ENCODE results near the gene FDX1.
"Not testable (repeated sequence)": the region's sequence is repeated elsewhere in the genome, so short reads cannot be mapped to it uniquely, and the experiment has no call there.

FDX1 gene

GRCh38 chr11:110429731-110430266 lies at the start of gene FDX1:
Gene FDX1, plus strand, starts transcription at chr11:110429948. Its CDS starts 173 bp downstream, at chr11:110430121.
- DNase-seq, result peak; percentile 94 to 98 (median 96)

DNA sequence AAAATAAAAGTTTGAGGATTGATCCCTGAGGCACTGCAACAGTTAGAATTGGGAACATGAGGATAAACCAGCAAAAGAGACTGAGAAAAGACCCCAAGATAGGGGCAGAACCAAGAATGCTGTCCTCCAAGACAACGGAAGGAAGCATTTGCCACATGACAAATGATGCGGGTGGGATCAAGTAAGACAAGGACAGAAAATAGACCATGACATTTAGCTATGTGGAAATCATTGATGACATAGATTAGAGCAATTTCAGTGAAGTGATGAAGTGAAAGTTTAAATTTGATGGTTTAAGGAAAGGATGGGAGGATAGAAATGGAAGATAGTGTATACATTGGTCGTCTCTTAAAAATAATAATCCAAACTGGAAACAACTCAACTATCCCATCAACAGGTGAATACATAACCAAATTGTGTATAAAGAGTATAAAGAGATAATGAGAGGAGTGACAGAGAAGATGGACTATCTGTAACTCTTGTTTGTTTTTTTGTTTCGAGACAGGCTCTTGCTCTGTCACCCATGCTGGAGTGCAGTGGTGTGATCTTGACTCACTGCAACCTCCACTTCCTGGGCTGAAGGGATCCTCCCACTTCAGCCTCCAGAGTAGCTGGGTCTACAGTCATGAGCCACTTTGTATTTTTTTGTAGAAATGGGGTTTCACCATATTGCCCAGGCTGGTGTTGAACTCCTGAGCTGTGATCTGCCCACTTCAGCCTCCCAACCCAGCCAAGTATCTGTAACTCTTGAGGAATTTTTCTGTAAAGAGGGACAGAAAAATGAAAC lies 48.7 kb upstream of the FDX1 start:
- peak; percentile 77 to 85 (median 80) for DNase-seq

DNA sequence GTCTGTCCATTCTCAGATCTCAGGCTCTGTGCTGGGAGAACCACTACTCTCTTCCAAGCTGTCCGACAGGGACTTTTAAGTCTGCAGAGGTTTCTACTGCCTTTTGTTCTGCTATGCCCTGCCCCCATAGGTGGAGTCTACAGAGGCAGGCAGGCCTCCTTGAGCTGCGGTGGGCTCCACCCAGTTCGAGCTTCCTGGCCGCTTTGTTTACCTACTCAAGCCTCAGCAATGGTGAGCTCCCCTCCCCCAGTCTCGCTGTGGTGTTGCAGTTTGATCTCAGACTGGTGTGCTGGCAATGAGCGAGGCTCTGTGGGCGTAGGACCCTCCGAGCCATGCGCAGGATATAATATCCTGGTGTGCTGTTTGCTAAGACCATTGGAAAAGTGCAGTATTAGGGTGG lies 41.5 kb upstream of the FDX1 start:
- not testable (repeated sequence) for DNase-seq

- peak; percentile 38 to 60 (median 45) for DNase-seq
Measured at GRCh38 chr11:110389965-110390364, 39.8 kb upstream of the FDX1 start.

GRCh38 chr11:110392056-110392455 lies 37.7 kb upstream of the FDX1 start:
- DNase-seq, result peak; percentile 63 to 74 (median 70)

- DNase-seq, result peak; percentile 69 to 88 (median 77)
Measured at GRCh38 chr11:110397668-110398286, 32.0 kb upstream of the FDX1 start.

DNA sequence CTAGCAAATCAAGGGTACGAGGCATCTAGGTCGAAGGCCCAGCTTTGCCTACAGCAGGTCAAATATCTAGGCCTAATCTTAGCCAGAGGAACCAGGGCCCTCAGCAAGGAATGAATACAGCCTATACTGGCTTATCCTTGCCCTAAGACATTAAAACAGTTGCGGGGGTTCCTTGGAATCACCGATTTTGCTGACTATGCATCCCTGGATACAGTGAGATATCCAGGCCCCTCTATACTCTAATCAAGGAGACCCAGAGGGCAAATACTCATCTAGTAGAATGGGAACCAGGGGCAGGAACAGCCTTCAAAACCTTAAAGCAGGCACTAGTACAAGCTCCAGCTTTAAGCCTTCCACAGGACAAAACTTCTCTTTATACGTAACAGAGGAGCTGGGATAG lies 26.2 kb upstream of the FDX1 start:
- DNase-seq, result not testable (repeated sequence)

- DNase-seq, result not testable (repeated sequence)
Measured at GRCh38 chr11:110405636-110406035, 24.1 kb upstream of the FDX1 start.

GRCh38 chr11:110407315-110407714 lies 22.4 kb upstream of the FDX1 start:
- no peak for DNase-seq

- DNase-seq, result peak; percentile 60 to 88 (median 84)
Measured at GRCh38 chr11:110409174-110409573, 20.6 kb upstream of the FDX1 start.

- DNase-seq, result peak; percentile 22 to 57 (median 44)
Measured at GRCh38 chr11:110410651-110411050, 19.1 kb upstream of the FDX1 start.

- no peak for DNase-seq
Measured at GRCh38 chr11:110415081-110415480, 14.7 kb upstream of the FDX1 start.

GRCh38 chr11:110421658-110422057 lies 8.1 kb upstream of the FDX1 start:
- DNase-seq, result not testable (repeated sequence)

DNA sequence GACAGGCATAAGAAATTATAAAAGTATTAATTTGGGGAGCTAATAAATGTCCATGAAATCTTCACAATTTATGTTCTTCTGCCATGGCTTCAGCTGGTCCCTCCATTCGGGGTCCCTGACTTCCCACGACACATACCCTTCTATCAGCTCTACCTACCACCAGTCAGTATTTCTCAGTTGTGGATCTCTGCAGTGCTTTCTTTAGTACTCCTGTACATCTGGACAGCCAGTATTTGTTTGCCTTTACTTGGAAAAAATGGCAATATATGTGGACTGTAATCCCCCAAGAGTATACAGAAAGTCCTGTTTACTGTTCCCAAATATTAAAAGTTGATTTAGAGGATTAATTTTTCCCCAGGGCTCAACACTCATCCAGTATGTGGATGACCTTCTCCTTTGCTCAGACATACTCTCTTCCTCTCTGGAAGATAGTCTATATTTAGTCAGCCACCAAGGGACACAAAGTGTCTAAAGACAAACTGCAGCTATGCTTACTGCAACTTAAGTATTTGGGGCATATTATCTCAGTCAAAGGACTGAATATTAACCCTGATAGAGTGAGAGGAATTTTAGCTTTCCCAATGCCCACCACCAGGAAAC lies 7.3 kb upstream of the FDX1 start:
- no peak for DNase-seq

- DNase-seq, result no peak
Measured at GRCh38 chr11:110424775-110425444, 4.8 kb upstream of the FDX1 start.

DNA sequence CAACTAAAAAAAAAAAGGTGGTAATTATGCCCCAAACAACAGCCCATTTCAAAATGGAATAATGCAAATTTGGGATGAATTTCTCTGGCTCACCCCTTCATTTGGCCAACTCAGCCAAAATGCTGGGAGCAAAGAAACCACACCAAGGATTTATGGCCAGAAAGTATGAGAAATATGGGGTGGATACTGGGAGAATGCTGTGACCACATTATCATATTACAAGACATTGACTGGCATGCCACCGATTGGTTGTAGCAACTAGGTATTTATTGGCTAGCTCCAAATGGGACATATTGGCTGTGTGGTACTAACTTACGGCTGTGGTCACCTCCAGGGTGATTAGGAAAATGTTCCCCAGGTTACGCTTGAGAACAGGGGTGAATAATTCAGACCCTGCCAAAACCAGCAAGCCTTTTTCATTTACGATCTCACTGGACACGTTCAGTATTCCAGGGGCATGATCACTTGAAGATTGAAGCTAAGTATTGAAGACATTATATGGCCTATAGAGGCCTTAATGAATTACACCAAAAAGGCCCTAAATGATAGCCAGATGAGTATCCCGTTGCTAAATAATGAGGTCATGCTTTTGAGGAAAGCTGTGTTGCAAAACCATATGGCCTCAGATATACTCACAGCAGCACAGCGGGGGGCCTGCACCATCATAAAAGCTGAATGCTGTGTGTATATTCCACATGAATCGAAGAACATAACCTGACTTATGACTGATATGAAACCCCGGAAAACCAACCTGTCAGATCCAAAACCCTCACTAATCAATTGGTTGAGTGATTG lies 3.8 kb upstream of the FDX1 start:
- peak; percentile 30 to 42 (median 41) for DNase-seq

GRCh38 chr11:110428040-110428439 lies 1.7 kb upstream of the FDX1 start:
- no peak for DNase-seq

- no peak for DNase-seq
Measured at GRCh38 chr11:110428956-110429730, 605 bp upstream of the FDX1 start.

DNA sequence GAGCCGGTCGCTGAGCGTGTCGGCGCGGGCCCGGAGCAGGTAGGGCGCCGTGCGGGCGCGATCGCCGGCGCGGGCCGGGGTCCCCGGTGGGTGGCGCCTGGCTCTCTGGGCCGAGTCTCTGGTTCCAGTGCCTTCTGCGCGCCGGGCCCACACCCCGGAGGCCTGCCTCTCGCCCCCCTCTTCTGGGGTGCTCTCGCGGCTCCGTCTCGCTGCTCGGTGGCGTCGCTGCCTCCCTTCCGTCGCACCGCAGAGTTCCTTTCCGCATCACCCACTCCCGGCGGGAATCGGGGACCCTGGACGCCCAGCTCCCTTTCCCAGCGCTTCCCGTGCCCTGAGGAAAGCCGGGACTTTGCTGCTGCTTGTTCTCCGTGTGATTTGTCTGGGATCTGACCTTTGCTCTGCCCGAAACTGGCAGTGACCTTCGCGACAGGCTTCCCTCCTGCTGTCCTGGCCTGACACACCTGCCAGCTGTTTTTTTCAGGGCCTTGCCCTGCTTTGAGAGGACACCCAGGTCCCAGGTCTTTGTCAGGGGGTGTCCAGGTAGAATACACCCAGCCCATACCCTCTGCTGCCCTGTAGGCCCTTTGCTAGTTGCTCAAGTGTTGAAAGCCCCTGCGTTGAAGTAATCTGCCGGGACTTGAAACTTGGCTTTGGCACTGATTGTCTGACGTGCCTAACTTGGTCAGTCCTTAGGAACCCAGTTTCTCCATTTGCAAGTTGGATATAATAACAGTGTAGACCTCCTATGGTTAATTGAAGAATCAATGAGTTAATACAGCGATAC lies 711 bp downstream of the FDX1 start:
- DNase-seq, result peak; percentile 64 to 79 (median 69)

DNA sequence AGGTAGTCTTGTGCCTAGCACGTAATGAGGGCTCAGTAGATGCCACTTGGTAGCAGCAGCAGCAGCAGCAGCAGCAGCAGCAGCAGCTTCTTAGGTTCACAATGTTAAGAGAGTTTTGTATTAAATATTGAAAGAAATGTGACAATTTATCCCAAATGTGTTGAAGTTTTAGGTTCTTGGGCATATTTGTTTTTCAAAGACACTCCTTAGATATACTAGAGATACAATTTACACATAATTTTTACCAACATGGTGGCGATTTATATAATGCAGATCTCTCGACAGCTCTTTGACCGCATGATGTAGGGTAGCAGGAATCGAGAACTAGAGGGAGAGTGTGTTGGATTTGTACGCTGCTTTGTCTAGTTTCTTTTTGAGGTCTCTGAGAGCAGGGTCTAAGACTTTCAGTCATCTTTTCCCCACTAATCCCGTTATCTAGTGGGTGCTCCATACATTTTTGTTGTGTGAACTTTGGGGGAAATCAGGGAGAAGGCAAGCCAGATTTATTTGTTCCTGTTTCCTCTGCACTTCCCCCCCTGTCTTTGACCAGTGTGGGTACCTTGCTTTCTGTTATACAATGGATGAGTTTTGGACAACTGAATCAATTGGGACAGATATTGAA lies 1.4 kb downstream of the FDX1 start:
- peak; percentile 38 to 59 (median 46) for DNase-seq
